ENCODE data around the gene SLC30A1.

DNA sequence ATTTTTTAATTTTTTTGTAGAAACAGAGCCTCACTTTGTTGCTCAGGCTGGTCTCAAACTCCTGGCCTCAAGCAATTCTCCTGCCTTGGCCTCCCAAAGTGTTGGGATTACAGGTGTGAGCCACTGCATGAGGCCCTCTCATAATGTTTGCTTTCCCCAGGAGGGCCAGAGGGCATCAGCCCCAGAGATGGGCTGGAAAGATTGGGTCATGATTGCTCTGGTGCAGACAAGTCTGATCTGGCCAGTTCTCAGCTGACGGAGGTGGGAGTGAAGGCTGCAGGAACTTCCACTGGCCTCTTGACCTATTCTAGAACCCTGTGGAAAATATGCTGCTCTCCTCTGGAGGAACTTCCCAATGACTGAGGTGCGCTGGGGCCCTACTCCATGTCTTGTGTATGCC, 43.6 kb downstream of the SLC30A1 start:
- TF ChIP-seq TCF7 (IDR thresholded peaks at IDR 0.05; ENCODE audit: low read depth) (no peak), SRSF9 (IDR thresholded peaks at IDR 0.05; ENCODE audit: borderline replicate concordance, insufficient read depth, low read depth, low read length, poor library complexity, severe bottlenecking) (no peak), POLR2A (IDR thresholded peaks at IDR 0.05; ENCODE audit: insufficient read depth in 1 of 2, low read depth in 2 of 2, low read length in 2 of 2) (no peak), SAFB2 (CRISPR knock-in tag; IDR thresholded peaks at IDR 0.05; ENCODE audit: borderline replicate concordance, low read depth) (no peak), NCOA2 (CRISPR knock-in tag; IDR thresholded peaks at IDR 0.05) (no peak)

All from HepG2 (cell line).